GM21737 (cell line): ENCODE data around the gene PIP4P1.
"Not testable (repeated sequence)": the region's sequence is repeated elsewhere in the genome, so short reads cannot be mapped to it uniquely, and the experiment has no call there.

Experiments
- ATAC-seq: cut with Tn5 transposase; IDR thresholded peaks from one replicate; pipeline ENCODE4 v1.9.1; 2021; ENCODE audit warnings: mild to moderate bottlenecking, moderate library complexity; ENCODE audit not compliant: unreplicated experiment

PIP4P1 gene

GRCh38 chr14:20477211-20477876 is 16.1 kb upstream of the PIP4P1 start:
- ATAC-seq, result no peak

DNA sequence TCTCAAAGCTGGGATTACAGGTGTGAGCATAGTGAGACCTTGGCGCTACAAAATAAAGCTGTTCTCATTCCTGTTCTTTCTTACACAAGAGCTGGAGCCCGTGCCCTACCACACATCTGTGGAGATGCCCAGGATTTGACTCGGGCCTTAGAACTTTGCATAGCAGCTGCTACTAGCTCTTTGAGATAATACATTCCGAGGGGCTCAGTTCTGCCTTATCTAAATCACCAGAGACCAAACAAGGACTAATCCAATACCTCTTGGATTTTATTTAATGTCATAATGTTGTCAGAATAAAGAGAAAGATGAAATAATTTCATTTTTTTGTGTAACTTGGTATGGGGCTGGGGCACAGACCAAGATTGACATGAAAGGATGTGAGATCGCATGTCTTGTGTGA is 15.5 kb upstream of the PIP4P1 start:
- no peak for ATAC-seq

GRCh38 chr14:20472536-20473169 is 11.4 kb upstream of the PIP4P1 start:
- ATAC-seq, result no peak

DNA sequence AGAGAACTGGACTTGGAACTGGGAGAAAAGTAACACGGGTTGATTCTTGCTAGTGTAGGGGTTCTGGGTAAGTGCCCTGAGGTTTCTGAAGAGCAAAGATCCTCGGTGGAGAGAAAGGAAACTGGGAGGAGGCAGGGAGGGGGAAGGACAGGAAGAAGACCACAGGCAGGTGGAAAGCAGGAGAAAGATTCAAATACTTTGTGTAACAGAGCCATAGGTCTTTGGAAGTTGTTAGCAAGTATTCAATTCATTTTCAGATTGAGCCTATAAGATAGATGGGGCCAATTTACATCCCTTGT is 9.3 kb upstream of the PIP4P1 start:
- ATAC-seq, result no peak

- peak; percentile 12 for ATAC-seq
Measured at GRCh38 chr14:20469890-20470602, 8.8 kb upstream of the PIP4P1 start.

- peak; percentile 90 for ATAC-seq
Measured at GRCh38 chr14:20469242-20469889, 8.1 kb upstream of the PIP4P1 start, which contains the start of gene PNP. Gene PNP (plus strand): TSS chr14:20469406. CDS start chr14:20469525, 119 bp downstream.

GRCh38 chr14:20468764-20469241 is 7.6 kb upstream of the PIP4P1 start:
- ATAC-seq, result no peak

DNA sequence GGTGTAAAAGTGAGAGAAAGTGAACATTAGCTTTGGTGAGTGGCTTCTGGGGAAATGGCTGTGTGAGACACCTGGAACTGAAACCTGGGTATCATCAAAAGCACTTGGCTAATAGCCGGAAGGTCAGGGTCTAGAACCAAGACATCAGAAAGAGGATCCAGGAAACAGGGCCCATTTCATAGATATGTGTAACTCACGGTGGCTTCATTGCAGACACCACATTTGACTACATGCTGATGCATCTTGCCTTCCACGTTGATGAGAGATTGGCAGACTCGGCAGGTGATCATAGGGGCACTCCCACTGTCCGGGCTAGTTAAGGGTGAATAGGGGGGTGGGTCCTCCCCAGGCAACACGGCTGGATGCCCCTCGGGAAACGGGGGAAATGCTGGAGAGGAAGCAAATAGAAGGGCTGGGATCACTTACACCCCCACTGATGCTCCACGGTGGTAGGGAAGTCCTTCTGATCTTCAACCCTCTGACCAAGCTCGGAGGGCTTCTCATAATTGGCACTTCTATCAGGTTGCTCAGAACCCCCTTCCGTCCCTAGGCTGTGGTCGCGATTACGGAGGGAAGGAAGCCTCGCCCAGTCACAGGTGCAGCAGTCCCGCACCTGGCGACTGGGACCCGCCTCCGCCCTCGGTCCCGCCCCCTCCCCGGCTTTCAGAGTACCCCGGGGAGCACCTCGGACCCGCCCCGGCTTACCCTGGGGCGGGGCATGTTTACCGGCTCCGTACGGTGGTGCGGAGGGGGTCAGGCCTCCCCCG is 593 bp downstream of the PIP4P1 start:
- peak; percentile 13 for ATAC-seq

GRCh38 chr14:20458031-20458789 is 3.0 kb downstream of the PIP4P1 start:
- ATAC-seq, result no peak

DNA sequence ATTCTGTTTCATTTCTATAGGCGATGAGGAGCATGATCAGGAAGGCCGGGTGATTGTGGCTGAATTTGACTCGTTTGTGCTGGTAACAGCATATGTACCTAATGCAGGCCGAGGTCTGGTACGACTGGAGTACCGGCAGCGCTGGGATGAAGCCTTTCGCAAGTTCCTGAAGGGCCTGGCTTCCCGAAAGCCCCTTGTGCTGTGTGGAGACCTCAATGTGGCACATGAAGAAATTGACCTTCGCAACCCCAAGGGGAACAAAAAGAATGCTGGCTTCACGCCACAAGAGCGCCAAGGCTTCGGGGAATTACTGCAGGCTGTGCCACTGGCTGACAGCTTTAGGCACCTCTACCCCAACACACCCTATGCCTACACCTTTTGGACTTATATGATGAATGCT is 4.3 kb downstream of the PIP4P1 start:
- no peak for ATAC-seq

GRCh38 chr14:20455355-20456300 is 5.6 kb downstream of the PIP4P1 start:
- peak; percentile 31 for ATAC-seq

DNA sequence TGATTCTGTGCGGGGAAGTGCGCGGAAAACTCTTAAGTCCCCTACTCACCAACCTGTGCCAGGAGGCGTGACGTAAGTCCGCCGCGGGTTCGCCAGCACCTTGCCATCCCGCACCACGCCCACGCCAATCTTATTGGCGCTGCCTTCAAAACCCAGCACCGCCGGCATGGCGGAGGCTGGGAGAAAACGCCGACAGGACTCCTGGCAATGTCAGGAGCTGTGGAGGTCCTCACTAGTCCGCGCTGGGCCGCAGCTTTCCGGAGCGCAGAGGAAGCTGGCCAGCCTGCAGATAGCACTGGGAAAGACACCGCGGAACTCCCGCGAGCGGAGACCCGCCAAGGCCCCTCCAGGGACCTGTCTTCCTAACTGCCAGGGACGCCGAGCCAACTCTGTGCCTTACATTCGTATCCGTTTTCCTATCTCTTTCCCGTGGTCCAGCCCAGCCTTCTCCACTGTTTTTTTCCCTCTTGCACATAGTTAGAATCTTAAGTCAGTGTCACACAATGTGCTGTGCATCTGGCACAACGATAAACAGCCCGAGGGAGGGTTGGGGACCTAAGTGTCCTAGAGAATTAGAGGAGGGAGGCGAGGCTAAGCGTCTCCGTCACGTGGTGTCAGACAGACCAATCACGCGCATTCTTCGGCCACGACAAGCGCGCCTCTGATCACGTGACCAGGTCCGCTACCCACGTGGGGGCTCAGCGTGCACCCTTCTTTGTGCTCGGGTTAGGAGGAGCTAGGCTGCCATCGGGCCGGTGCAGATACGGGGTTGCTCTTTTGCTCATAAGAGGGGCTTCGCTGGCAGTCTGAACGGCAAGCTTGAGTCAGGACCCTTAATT is 6.5 kb downstream of the PIP4P1 start, which contains the start of the genes APEX1 and OSGEP:
Gene APEX1 (plus strand): TSS at position 711 of the 839 bp plus-strand sequence. CDS start 420 bp downstream, outside the sequence.
Gene OSGEP (minus strand): TSS at position 297 of the 839 bp plus-strand sequence. CDS start 129 bp downstream, at position 168.
- ATAC-seq, result peak; percentile 74

DNA sequence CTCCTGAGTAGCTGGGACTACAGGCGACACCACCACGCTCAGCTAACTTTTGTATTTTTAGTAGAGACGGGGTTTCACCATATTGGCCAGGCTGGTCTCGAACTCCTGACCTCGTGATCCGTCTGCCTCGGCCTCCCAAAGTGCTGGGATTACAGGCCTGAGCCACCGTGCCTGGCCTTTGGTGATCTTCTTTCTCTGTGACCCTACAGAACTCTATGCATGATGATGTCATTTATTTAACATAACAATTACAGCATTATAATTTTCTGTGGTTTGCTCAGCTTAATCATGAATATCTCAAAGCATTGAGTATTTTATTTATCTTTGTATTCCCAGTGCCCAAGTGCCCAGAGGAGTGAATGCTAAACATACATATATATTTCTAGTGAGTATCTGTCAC is 8.4 kb downstream of the PIP4P1 start:
- not testable (repeated sequence) for ATAC-seq

- ATAC-seq, result no peak
Measured at GRCh38 chr14:20446889-20447288, 14.3 kb downstream of the PIP4P1 start.

DNA sequence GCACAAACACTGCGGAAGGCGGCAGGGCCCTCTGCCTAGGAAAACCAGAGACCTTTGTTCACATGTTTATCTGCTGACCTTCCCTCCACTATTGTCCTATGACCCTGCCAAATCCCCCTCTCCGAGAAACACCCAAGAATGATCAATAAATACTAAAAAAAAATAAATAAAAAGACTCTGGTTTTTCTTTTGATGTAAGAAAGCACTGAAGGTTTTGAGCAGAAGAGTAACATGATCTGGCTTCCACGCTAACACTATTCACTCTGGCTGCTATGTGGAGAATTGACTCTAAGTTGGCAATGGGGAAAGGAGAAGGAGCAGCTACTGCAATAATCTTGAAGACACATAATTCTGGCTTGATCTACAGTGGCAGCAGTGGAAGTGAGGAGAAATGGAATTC is 17.6 kb downstream of the PIP4P1 start:
- ATAC-seq, result not testable (repeated sequence)

DNA sequence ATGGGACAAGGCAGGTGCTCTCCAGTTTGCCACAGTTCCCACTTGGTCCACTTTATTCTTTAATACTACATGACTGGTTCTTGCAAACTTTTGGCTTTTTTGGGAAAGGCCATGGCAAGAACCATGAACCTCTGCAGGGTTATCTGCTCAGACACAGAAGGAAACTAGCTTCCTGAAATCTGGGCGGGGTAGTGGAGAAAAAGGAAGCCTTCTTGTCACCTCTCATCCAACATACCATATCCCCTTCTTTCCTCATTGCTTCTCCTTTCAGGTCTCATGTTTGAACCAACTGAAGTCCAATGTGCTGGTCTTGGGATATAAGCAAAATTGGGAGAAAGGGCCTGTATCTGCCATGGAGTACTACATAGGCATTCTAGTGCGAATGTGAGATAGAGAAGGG is 19.8 kb downstream of the PIP4P1 start:
- no peak for ATAC-seq

DNA sequence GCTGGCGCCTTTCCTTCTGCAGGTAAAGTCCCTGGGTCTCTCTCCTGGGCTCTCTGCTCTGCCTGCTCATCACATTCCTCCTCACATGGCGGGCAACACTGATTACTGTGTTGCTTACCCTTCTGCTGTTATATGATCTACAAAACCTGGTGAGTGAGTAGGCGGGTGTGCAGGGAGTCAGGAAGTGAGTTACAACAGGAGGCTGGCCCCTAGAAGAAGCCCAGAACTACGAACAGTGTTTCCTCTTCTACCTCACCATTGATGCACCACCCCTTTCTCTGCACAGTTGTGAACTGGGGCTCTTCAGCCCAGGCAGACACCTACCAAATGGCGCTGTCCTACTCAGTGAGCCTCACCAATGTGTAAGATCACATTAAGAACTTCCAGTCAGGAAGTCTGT is 20.4 kb downstream of the PIP4P1 start:
- ATAC-seq, result no peak

DNA sequence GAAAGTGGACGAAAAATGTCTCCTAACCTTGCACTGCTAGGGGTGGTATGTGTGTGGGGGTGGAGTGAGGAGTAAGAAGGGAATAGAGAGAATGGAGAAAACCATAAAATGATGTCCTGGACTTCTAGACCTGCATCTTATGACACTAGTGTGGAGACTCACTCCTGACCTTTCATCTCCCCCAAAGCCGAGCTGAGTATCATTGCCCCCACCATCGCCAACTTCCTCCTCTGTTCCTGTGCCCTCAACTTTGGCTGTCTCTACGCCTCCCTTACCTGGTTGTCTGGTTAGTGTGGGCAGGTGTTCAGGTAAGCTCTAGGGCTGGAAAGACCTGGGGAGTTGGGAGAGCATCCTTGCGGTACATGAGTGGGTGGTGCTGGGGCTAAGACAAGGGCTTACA is 20.8 kb downstream of the PIP4P1 start:
- no peak for ATAC-seq
